Measurements from ENCODE around the gene PSKH1.
A peak's percentile ranks its signal among the peaks of the same experiment; 100 is the strongest.

Gene PSKH1

GRCh38 chr16:67942510-67943255, 49.6 kb downstream of the PSKH1 start:
- DNase-seq, result no peak

- DNase-seq, result no peak
These were observed 50.2 kb downstream of the PSKH1 start for GRCh38 chr16:67943256-67943618.

- no peak for DNase-seq
These were observed 50.8 kb downstream of the PSKH1 start, which contains the start of gene LCAT for GRCh38 chr16:67943619-67944504. Gene LCAT, minus strand, starts transcription at chr16:67944120. Its CDS starts 19 bp downstream, at chr16:67944101.

GRCh38 chr16:67944690-67945391, 51.8 kb downstream of the PSKH1 start:
- no peak for DNase-seq

- no peak for DNase-seq
These were observed 52.4 kb downstream of the PSKH1 start for GRCh38 chr16:67945392-67945933.

GRCh38 chr16:67946128-67946569, 53.1 kb downstream of the PSKH1 start:
- no peak for DNase-seq

GRCh38 chr16:67946966-67947558, 54.0 kb downstream of the PSKH1 start:
- no peak for DNase-seq

GRCh38 chr16:67948015-67948414, 55.0 kb downstream of the PSKH1 start:
- DNase-seq, result no peak

GRCh38 chr16:67949645-67950044, 56.6 kb downstream of the PSKH1 start:
- no peak for DNase-seq

GRCh38 chr16:67950335-67950843, 57.3 kb downstream of the PSKH1 start:
- no peak for DNase-seq

GRCh38 chr16:67951485-67951884, 58.4 kb downstream of the PSKH1 start:
- DNase-seq, result no peak

- DNase-seq, result no peak
These were observed 60.8 kb downstream of the PSKH1 start for GRCh38 chr16:67953641-67954375.

GRCh38 chr16:67954421-67955196, 61.6 kb downstream of the PSKH1 start:
- DNase-seq, result no peak

GRCh38 chr16:67957622-67958021, 64.6 kb downstream of the PSKH1 start:
- DNase-seq, result peak; percentile 13

GRCh38 chr16:67959536-67960329, 66.7 kb downstream of the PSKH1 start:
- no peak for DNase-seq

GRCh38 chr16:67961551-67961957, 68.5 kb downstream of the PSKH1 start:
- no peak for DNase-seq

GRCh38 chr16:67962135-67962534, 69.1 kb downstream of the PSKH1 start:
- DNase-seq, result no peak

GRCh38 chr16:67963292-67963661, 70.2 kb downstream of the PSKH1 start:
- no peak for DNase-seq

- no peak for DNase-seq
These were observed 70.7 kb downstream of the PSKH1 start for GRCh38 chr16:67963662-67964321.
